ENCODE data around the gene CD274.

The CD274 gene

GRCh38 chr9:5421163-5421562 is 29.2 kb upstream of the CD274 start:
- H3K4me3 ChIP-seq (ENCODE audit: low read length, poor library complexity, severe bottlenecking), result no peak overlapping the region

GRCh38 chr9:5422276-5422675 is 28.1 kb upstream of the CD274 start:
- no peaks in the 10 kb centered on the region for H4K20me1 ChIP-seq (ENCODE audit: insufficient read depth, low read length, poor library complexity, severe bottlenecking)
- H3K79me2 ChIP-seq (ENCODE audit: insufficient read depth, low read length), result no peaks in the 10 kb centered on the region
- no peaks in the 10 kb centered on the region for H3K9me3 ChIP-seq (ENCODE audit: insufficient read depth, low read depth, low read length)
- no peak overlapping the region for H2AFZ ChIP-seq (ENCODE audit: low read length)
- no peaks in the 10 kb centered on the region for H3F3A ChIP-seq (ENCODE audit: low read depth)
- H3K27me3 ChIP-seq (ENCODE audit: insufficient read depth, low read length, poor library complexity, severe bottlenecking), result no peaks in the 10 kb centered on the region
- H3K36me3 ChIP-seq (ENCODE audit: insufficient read depth, low read length), result no peaks in the 10 kb centered on the region
- H3K9me2 ChIP-seq (replicated peaks; ENCODE audit: low read depth, low read length), result no peaks in the 10 kb centered on the region
- TF ChIP-seq EZH2phosphoT487 (IDR thresholded peaks at IDR 0.05; ENCODE audit: borderline replicate concordance) (no peak), CTCF (conservative IDR thresholded peaks at IDR 0.05; ENCODE audit: low read length) (no peak)
- no peak overlapping the region for H3K4me2 ChIP-seq (ENCODE audit: low read depth, low read length, poor library complexity, severe bottlenecking)
- no peak overlapping the region for H3K9ac ChIP-seq (ENCODE audit: low read depth, low read length, poor library complexity, severe bottlenecking)
- H3K4me3 ChIP-seq (ENCODE audit: low read length, poor library complexity, severe bottlenecking), result no peak overlapping the region
- H3K4me1 ChIP-seq (ENCODE audit: insufficient read depth, low read length, poor library complexity, severe bottlenecking), result no peaks in the 10 kb centered on the region

More at GRCh38 chr9:5421163-5421562, 29.2 kb upstream of the CD274 start:
- no peaks in the 10 kb centered on the region for H4K20me1 ChIP-seq (ENCODE audit: insufficient read depth, low read length, poor library complexity, severe bottlenecking)
- H3K9ac ChIP-seq (ENCODE audit: low read depth, low read length, poor library complexity, severe bottlenecking), result no peak overlapping the region
- no peaks in the 10 kb centered on the region for H3K9me3 ChIP-seq (ENCODE audit: insufficient read depth, low read depth, low read length)
- no peaks in the 10 kb centered on the region for H3K9me2 ChIP-seq (replicated peaks; ENCODE audit: low read depth, low read length)
- no peaks in the 10 kb centered on the region for H3K4me1 ChIP-seq (ENCODE audit: insufficient read depth, low read length, poor library complexity, severe bottlenecking)
- H3F3A ChIP-seq (ENCODE audit: low read depth), result no peaks in the 10 kb centered on the region
- no peak overlapping the region for H3K4me2 ChIP-seq (ENCODE audit: low read depth, low read length, poor library complexity, severe bottlenecking)
- H2AFZ ChIP-seq (ENCODE audit: low read length), result no peak overlapping the region
- TF ChIP-seq CTCF (conservative IDR thresholded peaks at IDR 0.05; ENCODE audit: low read length) (no peak), EZH2phosphoT487 (IDR thresholded peaks at IDR 0.05; ENCODE audit: borderline replicate concordance) (no peak)
- no peaks in the 10 kb centered on the region for H3K79me2 ChIP-seq (ENCODE audit: insufficient read depth, low read length)
- H3K27me3 ChIP-seq (ENCODE audit: insufficient read depth, low read length, poor library complexity, severe bottlenecking), result no peaks in the 10 kb centered on the region
- no peaks in the 10 kb centered on the region for H3K36me3 ChIP-seq (ENCODE audit: insufficient read depth, low read length)

- H3K27me3 ChIP-seq (ENCODE audit: insufficient read depth, low read length, poor library complexity, severe bottlenecking), result no peaks in the 10 kb centered on the region
- H2AFZ ChIP-seq (ENCODE audit: low read length), result no peak overlapping the region
- H3K4me3 ChIP-seq (ENCODE audit: low read length, poor library complexity, severe bottlenecking), result no peak overlapping the region
- H3K36me3 ChIP-seq (ENCODE audit: insufficient read depth, low read length), result no peaks in the 10 kb centered on the region
- no peaks in the 10 kb centered on the region for H4K20me1 ChIP-seq (ENCODE audit: insufficient read depth, low read length, poor library complexity, severe bottlenecking)
- H3K79me2 ChIP-seq (ENCODE audit: insufficient read depth, low read length), result no peaks in the 10 kb centered on the region
- no peaks in the 10 kb centered on the region for H3K9me3 ChIP-seq (ENCODE audit: insufficient read depth, low read depth, low read length)
- no peaks in the 10 kb centered on the region for H3K9me2 ChIP-seq (replicated peaks; ENCODE audit: low read depth, low read length)
- H3K9ac ChIP-seq (ENCODE audit: low read depth, low read length, poor library complexity, severe bottlenecking), result no peak overlapping the region
- TF ChIP-seq EZH2phosphoT487 (IDR thresholded peaks at IDR 0.05; ENCODE audit: borderline replicate concordance) (no peak), CTCF (conservative IDR thresholded peaks at IDR 0.05; ENCODE audit: low read length) (peak; percentile 85)
- H3K4me2 ChIP-seq (ENCODE audit: low read depth, low read length, poor library complexity, severe bottlenecking), result no peak overlapping the region
- H3K4me1 ChIP-seq (ENCODE audit: insufficient read depth, low read length, poor library complexity, severe bottlenecking), result no peaks in the 10 kb centered on the region
- no peaks in the 10 kb centered on the region for H3F3A ChIP-seq (ENCODE audit: low read depth)
Observed at GRCh38 chr9:5425006-5425628, 25.2 kb upstream of the CD274 start.
